HG02884 (cell line): ENCODE data around the gene NAALADL2.
"Not testable (repeated sequence)": the region's sequence is repeated elsewhere in the genome, so short reads cannot be mapped to it uniquely, and the experiment has no call there.

Source experiments
- ATAC-seq: cut with Tn5 transposase; IDR thresholded peaks from one replicate; pipeline ENCODE4 v1.9.1; 2021; ENCODE audit warnings: mild to moderate bottlenecking, moderate library complexity; ENCODE audit not compliant: unreplicated experiment

NAALADL2 gene

GRCh38 chr3:175066617-175067415, 207.7 kb downstream of the NAALADL2 start:
- ATAC-seq: no peak

- no peak for ATAC-seq
Measured at GRCh38 chr3:175068587-175068986, 209.5 kb downstream of the NAALADL2 start.

- no peak for ATAC-seq
Measured at GRCh38 chr3:175070946-175071345, 211.8 kb downstream of the NAALADL2 start.

GRCh38 chr3:175073219-175073905, 214.2 kb downstream of the NAALADL2 start:
- no peak for ATAC-seq

GRCh38 chr3:175075269-175075668, 216.1 kb downstream of the NAALADL2 start:
- no peak for ATAC-seq

- ATAC-seq: no peak
Measured at GRCh38 chr3:175077216-175077615, 218.1 kb downstream of the NAALADL2 start.

- no peak for ATAC-seq
Measured at GRCh38 chr3:175082631-175083030, 223.5 kb downstream of the NAALADL2 start.

- ATAC-seq: not testable (repeated sequence)
Measured at GRCh38 chr3:175087128-175087527, 228.0 kb downstream of the NAALADL2 start.

- ATAC-seq: no peak
Measured at GRCh38 chr3:175088766-175089380, 229.7 kb downstream of the NAALADL2 start.

GRCh38 chr3:175091426-175092114, 232.4 kb downstream of the NAALADL2 start:
- ATAC-seq: no peak

- ATAC-seq: no peak
Measured at GRCh38 chr3:175093748-175094147, 234.6 kb downstream of the NAALADL2 start.

GRCh38 chr3:175094344-175094743, 235.2 kb downstream of the NAALADL2 start:
- no peak for ATAC-seq

- no peak for ATAC-seq
Measured at GRCh38 chr3:175098644-175099043, 239.5 kb downstream of the NAALADL2 start.

- ATAC-seq: no peak
Measured at GRCh38 chr3:175102161-175102560, 243.0 kb downstream of the NAALADL2 start.

- no peak for ATAC-seq
Measured at GRCh38 chr3:175103298-175103697, 244.2 kb downstream of the NAALADL2 start.

- ATAC-seq: no peak
Measured at GRCh38 chr3:175105066-175105465, 245.9 kb downstream of the NAALADL2 start.

- ATAC-seq: no peak
Measured at GRCh38 chr3:175107231-175107630, 248.1 kb downstream of the NAALADL2 start.

- no peak for ATAC-seq
Measured at GRCh38 chr3:175107995-175108394, 248.9 kb downstream of the NAALADL2 start.

- ATAC-seq: no peak
Measured at GRCh38 chr3:175108613-175109151, 249.5 kb downstream of the NAALADL2 start.

- ATAC-seq: no peak
Measured at GRCh38 chr3:175111036-175111435, 251.9 kb downstream of the NAALADL2 start.

- ATAC-seq: no peak
Measured at GRCh38 chr3:175118382-175118941, 259.3 kb downstream of the NAALADL2 start.
